MV-4-11 (cell line): ENCODE data around the gene ERAP2.
"Not testable (repeated sequence)": the region's sequence is repeated elsewhere in the genome, so short reads cannot be mapped to it uniquely, and the experiment has no call there.

Source experiments
- DNase-seq: peaks from one replicate; lab custom pipeline; 2025; lab: John Stamatoyannopoulos, UW

ERAP2 gene

GRCh38 chr5:96863114-96863513 is 13.2 kb upstream of the ERAP2 start:
- no peak for DNase-seq

DNA sequence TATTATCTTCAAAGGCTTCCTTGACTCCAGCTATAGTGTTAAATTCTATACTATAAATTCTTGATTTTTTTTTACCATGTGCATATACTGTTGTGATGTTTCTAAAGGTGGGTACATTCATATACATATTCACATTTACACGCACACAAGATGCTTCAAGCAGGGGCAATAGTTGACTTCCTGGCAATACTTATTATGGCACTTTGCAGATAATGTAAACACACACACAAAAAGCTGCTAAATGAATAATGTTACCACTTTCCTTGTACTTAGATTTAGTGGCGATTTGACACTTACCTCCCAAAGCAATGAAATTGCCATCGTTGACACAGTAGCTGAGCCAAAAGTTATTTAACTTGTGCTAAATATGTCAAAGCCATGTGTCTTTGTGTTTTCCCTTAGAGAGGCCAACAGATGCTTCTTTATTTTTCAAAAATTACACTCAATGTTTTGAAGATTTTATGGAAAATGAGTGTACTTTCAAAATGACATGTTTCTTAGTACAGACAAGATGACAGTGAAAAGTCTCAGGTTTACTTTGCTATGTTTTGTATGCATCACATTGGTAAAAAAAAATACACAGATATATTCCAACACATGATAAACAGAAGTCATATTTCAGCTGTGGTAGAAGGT is 12.2 kb upstream of the ERAP2 start:
- no peak for DNase-seq

- DNase-seq: no peak
Observed at GRCh38 chr5:96864922-96865530, 11.3 kb upstream of the ERAP2 start.

- peak; percentile 72 for DNase-seq
Observed at GRCh38 chr5:96868603-96869371, 7.5 kb upstream of the ERAP2 start.

DNA sequence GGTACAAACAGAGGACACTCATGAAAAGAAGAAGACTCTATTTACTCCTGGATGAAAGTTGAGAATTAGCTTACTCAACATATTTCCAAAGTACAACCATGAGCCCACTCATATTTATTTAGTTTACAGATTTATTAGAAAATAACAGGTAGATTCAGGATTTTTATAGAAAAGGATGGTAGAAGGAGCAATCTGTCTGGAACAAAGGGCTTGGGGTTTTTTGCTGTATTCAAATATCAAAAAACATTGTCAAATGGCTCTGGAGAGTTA is 7.0 kb upstream of the ERAP2 start:
- no peak for DNase-seq

DNA sequence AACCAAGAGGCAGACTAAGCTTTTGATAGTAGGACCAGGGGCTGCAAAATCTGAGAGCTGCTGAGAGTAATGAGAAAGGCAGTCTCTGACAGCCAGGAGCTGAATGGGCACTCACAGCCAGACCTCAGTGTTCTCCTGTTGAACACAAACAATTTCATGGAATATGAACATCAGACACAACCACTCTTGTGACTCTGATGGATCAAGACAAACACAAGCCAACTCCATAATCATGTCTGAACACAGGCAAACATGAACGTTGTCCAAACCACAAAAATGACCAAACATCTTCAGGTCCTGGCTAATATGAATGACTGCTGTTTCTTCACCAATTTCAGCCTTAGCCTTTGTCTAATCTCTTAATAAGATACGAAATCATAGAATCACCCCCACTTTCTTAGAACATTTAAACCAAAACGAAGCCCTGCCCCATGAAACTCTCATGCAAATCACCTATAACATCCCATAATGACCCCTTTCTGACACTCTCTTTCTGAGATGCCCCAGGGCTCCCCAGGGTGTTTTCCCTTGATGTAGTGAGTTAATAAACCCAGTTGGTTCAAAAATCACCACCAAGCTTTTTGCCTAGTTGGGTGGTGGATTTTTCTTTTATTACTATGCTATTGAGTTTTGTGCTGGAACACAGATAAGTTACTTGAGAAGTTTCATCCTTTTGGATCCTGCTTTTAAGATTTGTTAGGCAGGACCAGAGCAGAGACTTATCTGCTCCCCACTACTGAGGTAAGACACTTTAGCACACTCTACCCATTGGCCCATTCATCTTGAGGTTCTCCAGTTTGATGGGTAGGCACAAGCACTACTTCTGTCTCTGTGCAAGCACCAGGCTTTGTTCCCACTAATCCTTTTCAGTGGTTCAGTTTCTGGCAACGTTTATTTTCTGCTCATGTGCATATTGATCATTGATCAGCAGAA is 5.9 kb upstream of the ERAP2 start:
- DNase-seq: no peak

DNA sequence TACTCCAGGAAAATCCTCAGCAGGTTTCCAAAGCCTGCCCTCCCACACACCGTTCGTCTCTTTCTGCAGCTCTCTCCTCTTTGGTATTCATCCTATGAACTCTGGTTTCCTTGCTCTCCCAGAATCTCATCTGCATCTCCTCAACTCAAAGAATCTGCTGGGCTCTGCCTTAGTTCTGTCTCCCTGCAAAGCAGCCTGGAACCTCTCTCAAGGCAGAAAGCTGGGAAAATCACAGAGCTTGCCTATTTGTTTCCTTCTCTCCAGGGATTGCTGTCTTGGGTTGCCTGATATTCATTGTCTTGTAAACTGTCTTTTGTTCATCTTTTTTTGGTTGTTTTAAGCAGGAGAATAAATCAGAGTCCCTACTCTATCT is 5.3 kb upstream of the ERAP2 start:
- DNase-seq: no peak

- no peak for DNase-seq
Observed at GRCh38 chr5:96871686-96872085, 4.6 kb upstream of the ERAP2 start.

DNA sequence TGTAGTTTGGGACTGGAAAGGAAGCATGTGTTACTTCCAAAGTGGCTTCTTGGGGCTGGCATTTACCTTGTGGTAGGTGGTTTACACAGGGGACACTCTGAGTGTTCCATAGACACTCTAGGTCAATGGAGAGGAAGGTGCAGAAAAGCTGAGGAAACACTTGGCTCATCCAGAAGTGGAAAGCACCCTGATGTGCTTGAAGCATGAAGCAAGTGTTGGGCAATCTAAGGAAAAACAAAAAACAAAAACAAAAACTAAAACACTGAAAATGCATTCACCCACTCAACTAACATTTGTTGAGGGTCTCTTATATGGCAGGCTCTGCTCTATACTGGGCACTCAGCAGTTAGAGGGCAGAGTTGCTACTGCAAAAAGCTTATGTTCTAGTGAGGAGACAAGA is 2.9 kb upstream of the ERAP2 start:
- no peak for DNase-seq

- no peak for DNase-seq
Observed at GRCh38 chr5:96874631-96875030, 1.7 kb upstream of the ERAP2 start.

DNA sequence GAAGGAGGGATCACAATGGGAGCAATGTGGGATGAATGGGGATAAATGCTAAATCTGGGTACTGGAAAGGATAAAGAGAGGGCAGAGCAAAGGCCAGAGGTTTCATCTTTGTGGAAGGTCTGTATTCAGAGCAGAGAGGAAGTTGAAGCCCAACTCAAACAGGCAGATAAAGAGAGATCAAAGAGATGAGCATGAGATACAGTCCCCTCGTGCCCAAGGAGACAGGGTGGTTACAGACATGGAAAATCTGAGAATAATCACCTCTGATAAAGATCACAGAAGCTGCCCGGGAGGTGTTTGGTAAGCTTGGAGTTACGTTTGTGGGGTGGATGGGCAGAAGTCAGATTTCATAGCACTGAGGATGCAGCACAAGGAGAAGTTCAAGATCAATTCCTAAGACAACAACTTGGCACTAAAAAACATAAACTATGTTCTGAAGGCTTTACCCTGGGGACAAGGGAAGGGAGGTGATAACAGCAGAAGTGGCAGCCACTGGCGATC is 459 bp upstream of the ERAP2 start:
- no peak for DNase-seq

GRCh38 chr5:96876977-96877469 is 723 bp downstream of the ERAP2 start:
- not testable (repeated sequence) for DNase-seq

- no peak for DNase-seq
Observed at GRCh38 chr5:96879665-96880064, 3.4 kb downstream of the ERAP2 start.

DNA sequence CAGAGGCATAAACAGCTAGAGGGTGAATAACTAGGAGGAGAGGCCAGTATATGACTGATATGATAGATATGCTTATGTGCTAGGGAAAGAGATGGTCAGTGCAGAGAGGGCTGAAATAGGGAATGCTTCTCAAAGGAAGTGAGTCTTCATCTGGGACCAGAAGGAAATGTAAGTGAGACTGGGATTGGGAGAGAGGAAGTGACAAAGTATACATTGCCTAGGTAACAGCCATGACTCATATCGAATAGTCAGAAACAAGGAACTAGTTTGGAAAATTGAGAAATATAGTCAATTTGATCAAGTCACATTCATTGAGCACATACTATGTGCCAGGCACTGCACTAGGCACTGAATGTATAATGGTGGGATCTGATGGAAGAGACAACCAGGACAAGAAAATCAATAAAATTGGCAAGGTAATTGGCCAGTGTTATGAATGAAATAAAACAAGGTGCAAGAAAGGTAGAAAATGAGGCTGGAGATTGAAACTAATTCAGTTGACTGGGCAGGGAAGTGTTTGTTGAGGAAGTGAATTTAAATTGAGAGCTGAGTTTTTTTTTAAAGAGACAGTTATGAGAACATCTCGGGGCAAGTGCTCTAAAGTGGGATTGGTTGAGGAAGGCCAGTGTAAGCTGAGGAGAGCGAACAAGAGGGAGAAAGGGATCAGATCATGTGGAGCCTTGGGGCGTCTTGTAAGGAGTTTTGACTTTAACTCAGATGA is 4.3 kb downstream of the ERAP2 start:
- DNase-seq: peak; percentile 77

DNA sequence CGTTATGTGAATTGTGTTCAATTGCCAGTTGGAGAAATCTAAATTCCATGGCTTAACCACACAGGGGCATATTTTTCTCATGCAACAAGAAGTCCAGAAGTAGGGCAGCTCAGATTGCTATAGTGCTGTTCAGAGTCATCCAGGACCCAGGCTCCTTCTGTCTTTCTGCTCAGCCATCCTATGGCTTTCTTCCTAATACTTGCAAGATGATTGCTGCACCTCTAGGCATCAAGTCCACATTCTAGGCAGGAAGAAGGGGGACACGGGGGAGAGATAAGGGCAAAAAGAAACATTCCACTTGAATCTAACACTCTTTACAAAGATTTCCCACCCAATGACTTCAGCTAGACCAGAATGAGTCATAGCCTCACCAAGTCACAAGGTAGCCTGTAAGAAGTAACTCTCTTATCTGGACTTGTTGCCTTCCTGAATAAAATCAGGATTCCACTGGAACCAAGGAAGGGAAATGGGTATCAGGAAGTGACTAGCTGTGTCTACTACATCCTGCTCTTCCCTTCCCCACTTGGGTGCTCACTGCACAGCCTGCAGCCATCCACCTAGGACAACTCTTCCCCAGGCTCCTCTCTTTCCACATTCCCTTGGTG is 5.3 kb downstream of the ERAP2 start:
- DNase-seq: peak; percentile 10

DNA sequence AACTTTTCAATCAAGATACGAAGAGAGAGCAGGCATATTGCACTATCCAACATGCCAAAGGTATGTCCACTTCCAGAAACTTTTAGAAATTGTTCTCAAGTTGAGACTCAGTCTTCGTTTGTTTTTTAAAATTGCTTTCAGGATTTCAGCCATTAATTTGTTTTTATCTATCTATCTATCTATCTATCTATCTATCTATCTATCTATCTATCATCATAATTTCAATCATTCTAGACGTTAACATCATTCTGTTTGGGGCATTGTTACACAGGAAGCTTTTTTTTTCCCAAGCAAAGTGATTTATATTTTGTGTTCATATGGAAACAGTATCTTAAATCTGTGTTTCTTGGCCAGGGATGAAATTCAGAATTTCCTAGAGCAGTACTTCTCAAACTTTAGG is 7.6 kb downstream of the ERAP2 start:
- no peak for DNase-seq

- no peak for DNase-seq
Observed at GRCh38 chr5:96884995-96885394, 8.7 kb downstream of the ERAP2 start.

DNA sequence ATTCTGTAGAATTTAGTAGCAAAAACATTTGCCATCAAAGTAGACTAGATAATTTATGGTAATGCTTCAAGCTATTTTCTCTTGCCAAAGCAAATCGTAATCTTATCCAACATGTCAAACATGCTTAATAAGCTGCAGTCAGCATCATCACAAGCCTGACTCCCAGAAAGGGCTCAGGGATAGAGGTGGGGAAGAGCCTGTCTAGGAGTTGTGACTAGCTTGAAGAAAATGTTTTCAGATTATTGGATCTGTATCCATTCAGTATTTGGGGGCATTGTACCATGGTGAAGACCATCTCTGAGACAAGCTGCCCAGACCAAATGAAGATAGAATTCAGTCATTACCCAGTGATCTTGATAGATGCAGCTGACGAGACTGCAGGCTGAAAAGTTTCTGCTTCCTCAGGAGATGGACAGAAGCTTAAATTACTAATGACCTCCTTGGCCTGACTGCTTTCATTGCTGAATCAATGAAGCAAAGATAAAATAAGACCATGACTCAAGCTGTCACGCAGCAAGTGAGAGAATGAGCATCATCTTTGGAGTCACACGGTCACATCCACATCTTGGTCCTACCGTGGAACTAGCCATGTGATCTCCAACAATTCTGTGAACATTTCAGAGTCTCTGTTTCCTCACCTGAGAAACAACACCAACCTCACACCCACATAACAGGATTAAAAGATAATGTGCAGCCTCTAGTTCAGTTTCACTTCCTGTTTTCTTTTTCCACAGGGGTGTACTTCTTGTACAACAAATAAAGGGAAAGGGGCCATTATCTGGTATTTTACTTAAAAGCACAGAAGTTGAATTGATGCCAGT is 9.4 kb downstream of the ERAP2 start:
- peak; percentile 79 for DNase-seq

DNA sequence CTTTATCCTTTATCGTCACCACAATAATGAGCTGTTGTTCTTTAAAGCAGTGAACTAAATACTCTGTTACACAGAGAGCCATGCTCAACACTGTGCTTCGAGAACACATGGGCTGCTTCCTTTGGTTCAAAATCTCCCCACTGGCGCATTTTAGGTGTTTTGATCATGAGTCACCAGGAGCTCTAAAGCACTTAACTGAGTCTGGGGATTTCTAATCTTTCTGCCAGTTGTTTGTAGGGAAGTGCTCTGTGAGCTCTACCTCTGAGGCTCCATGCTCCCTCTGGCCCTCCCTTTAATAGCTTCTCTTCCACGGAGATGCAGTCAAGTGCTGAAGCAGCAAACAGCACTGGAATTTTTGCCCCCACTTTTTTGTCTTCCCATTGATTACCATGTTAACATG is 17.0 kb downstream of the ERAP2 start:
- no peak for DNase-seq

DNA sequence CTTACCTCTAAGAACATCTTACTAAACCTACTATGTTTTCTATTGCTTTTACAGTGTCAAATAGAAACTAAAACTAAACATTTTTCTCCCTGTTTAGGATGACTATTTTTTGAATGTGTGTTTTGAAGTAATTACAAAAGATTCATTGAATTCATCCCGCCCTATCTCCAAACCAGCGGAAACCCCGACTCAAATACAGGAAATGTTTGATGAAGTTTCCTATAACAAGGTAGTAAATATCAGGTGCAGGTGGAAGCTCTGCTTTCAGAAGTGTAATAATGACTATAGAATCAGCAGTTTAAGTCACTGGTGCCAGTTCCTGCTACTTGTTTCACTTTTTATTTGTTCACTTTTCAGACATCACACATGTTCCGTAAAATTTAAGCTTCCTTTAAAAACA is 20.0 kb downstream of the ERAP2 start:
- DNase-seq: peak; percentile 65
